ENCODE measurements around the gene KDM2B.
"Not testable (repeated sequence)": the region's sequence is repeated elsewhere in the genome, so short reads cannot be mapped to it uniquely, and the experiment has no call there.

Gene KDM2B

GRCh38 chr12:121583334-121583661, 2.5 kb upstream of the KDM2B start:
- not testable (repeated sequence) for DNase-seq

GRCh38 chr12:121582583-121583333, 1.9 kb upstream of the KDM2B start:
- DNase-seq: no peak

GRCh38 chr12:121581686-121582429, 1.0 kb upstream of the KDM2B start:
- no peak for DNase-seq

- DNase-seq: peak; percentile 76
Measured at GRCh38 chr12:121579981-121580868, 598 bp downstream of the KDM2B start.

- DNase-seq: peak; percentile 43
Measured at GRCh38 chr12:121579190-121579791, 1.5 kb downstream of the KDM2B start.

- peak; percentile 23 for DNase-seq
Measured at GRCh38 chr12:121578230-121579189, 2.3 kb downstream of the KDM2B start.

- DNase-seq: no peak
Measured at GRCh38 chr12:121577443-121578180, 3.2 kb downstream of the KDM2B start.

- DNase-seq: no peak
Measured at GRCh38 chr12:121576851-121577391, 3.9 kb downstream of the KDM2B start.

- DNase-seq: no peak
Measured at GRCh38 chr12:121575952-121576625, 4.7 kb downstream of the KDM2B start.

- no peak for DNase-seq
Measured at GRCh38 chr12:121575051-121575450, 5.8 kb downstream of the KDM2B start.

GRCh38 chr12:121574025-121574424, 6.8 kb downstream of the KDM2B start:
- no peak for DNase-seq

GRCh38 chr12:121571920-121572319, 8.9 kb downstream of the KDM2B start:
- no peak for DNase-seq

- no peak for DNase-seq
Measured at GRCh38 chr12:121570467-121571283, 10.1 kb downstream of the KDM2B start.

GRCh38 chr12:121568971-121569751, 11.7 kb downstream of the KDM2B start:
- DNase-seq: peak; percentile 22

- no peak for DNase-seq
Measured at GRCh38 chr12:121568518-121568917, 12.3 kb downstream of the KDM2B start.

- no peak for DNase-seq
Measured at GRCh38 chr12:121565076-121565475, 15.7 kb downstream of the KDM2B start.

- no peak for DNase-seq
Measured at GRCh38 chr12:121562488-121562887, 18.3 kb downstream of the KDM2B start.

GRCh38 chr12:121561009-121561395, 19.8 kb downstream of the KDM2B start:
- DNase-seq: no peak

Measured in CD4-positive, alpha-beta T cell treated with Interleukin-15 for 1 hour (primary cell).